HUES64 (cell line): ENCODE data around the gene ERC2.

Experiments used
- H3K27ac ChIP-seq: 2 replicates; pipeline ENCODE4 v1.7.0; 2013; ENCODE audit warnings: low read depth, low read length, inconsistent platforms
- H3K27me3 ChIP-seq: 2 replicates; pipeline ENCODE4 v1.6.1; 2013; ENCODE audit warnings: mild to moderate bottlenecking, low read length; ENCODE audit not compliant: insufficient read depth
- H3K36me3 ChIP-seq: 2 replicates; pipeline ENCODE4 v1.6.1; 2013; ENCODE audit warnings: mild to moderate bottlenecking, low read length; ENCODE audit not compliant: insufficient read depth
- H3K4me1 ChIP-seq: 2 replicates; pipeline ENCODE4 v1.6.1; 2013; ENCODE audit warnings: mild to moderate bottlenecking, low read length, moderate library complexity; ENCODE audit not compliant: insufficient read depth
- H3K4me3 ChIP-seq: 2 replicates; pipeline ENCODE4 v1.5.1; 2013; ENCODE audit warnings: mild to moderate bottlenecking, low read length, moderate library complexity
- H3K9ac ChIP-seq: 2 replicates; pipeline ENCODE4 v1.6.1; 2013; ENCODE audit warnings: mild to moderate bottlenecking, low read depth, low read length
- H3K9me3 ChIP-seq: 2 replicates; pipeline ENCODE4 v1.6.1; 2013; ENCODE audit warnings: low read depth, low read length; ENCODE audit not compliant: insufficient read depth
- WGBS: fragments of 150-250, 120-280 bp; methylation state at CpG from one replicate; pipeline ENCODE4 v1.1.7; 2013; ENCODE audit warnings: missing lambda C conversion rate; 5-methylcytosine and 5-hydroxymethylcytosine counted together

Gene ERC2

DNA sequence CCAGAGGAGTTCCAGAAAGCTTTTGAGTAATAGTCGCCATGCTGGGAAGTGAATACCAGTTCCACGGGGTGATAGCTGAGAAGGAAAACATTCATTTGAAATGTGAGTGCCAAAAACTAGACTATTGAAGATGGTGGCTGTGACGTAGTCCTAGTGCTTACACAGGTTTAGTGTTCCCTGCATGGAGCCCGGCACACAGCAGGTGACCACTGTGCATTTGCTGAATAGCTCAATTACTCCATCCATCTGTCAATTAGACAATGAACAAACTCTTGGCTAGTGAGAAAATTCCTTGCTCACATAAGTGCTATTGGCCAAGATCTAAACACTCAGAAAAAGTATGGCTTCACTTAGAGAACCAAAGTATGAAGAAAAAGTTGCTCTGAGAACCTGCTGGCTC, 533.0 kb downstream of the ERC2 start:
- Histone ChIP-seq H3K36me3 (no peaks in the 10 kb centered on the region), H3K27ac (no peak overlapping the region), H3K9me3 (no peaks in the 10 kb centered on the region), H3K27me3 (no peaks in the 10 kb centered on the region), H3K4me3 (no peak overlapping the region), H3K4me1 (no peaks in the 10 kb centered on the region), H3K9ac (no peak overlapping the region)
- WGBS: 89% methylated on average over 4 of the region's 4 CpGs

DNA sequence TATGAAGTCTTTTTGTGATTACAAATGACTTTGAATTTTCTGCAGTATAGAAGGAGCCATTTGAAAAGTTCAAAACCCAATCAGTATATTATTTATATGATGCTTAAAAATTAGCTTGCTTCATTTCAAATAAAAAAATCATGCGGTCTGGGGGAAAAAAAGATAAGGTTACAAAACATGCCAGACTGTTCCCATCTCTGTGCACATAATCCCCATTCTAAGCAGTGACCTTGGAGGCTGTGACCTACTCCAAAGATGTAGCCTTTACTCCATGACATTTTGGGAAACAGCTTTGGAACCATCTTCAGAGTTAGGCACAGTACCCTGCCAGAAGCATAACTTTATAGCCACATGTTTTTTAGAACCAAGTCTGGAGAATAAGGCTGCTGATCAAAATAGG, 533.5 kb downstream of the ERC2 start:
- Histone ChIP-seq H3K9ac (no peak overlapping the region), H3K9me3 (no peaks in the 10 kb centered on the region), H3K4me3 (no peak overlapping the region), H3K27ac (no peak overlapping the region), H3K4me1 (no peaks in the 10 kb centered on the region), H3K36me3 (no peaks in the 10 kb centered on the region), H3K27me3 (no peaks in the 10 kb centered on the region)
- WGBS: 100% methylated on average over 1 of the region's 1 CpG

DNA sequence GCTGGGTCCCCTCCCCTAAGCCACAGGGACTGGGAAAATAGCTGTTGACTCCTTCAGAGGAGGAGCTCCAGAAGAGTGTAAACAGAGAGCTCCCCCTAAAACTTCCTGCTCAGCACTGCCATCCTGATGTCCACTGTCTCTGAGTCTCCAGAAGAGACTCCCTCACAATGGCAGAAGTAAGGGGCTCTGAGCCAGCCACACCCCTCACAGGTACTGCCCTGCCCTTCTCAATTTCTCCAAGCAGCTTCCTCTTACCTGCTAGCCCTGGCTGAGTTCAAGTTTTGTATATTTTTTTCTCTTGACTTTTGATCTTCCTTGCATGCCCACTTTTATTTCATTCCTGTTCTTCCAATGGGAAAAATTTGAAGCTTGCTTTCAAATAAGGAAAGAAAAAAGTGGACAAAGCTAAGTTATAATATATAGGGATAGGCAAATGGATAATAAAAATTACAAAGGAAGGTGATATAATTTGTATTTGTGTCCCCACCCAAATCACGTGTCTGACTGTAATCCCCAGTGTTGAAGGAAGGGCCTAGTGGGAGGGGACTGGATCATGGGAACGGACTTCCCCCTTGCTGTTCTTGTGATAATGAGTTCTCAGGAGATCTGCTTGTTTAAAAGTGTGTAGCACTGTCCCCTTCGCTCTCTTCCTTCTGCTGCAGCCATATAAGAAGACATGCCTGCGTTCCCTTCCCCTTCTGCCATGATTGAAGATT, 539.0 kb downstream of the ERC2 start:
- Histone ChIP-seq H3K9me3 (no peaks in the 10 kb centered on the region), H3K36me3 (no peaks in the 10 kb centered on the region), H3K9ac (no peak overlapping the region), H3K4me1 (no peaks in the 10 kb centered on the region), H3K27me3 (no peaks in the 10 kb centered on the region), H3K27ac (no peak overlapping the region), H3K4me3 (no peak overlapping the region)
- WGBS: 94% methylated on average over 4 of the region's 4 CpGs

DNA sequence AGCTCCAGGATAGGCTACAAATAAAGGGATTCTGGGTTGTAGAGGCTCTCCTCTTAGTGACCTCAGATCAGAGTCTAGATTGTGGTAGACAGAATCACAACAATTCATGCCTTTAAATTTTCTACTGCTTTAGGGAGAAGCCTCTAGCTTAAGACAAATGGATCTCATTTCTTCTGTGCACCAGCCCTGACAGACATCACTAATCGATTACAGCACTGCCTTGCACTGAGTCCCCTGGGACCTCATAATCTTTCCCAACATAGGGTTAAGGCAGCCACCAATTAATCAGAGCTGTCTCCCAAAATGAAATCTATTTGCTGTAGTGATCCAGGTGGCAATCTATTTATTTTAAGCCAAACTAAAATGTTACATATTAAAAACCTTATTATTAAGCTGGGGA, 544.6 kb downstream of the ERC2 start:
- Histone ChIP-seq H3K27me3 (no peaks in the 10 kb centered on the region), H3K4me1 (0 out of 2 replicates have a peak, but pooled peaks cover 3% of the 10 kb centered on the region), H3K36me3 (no peaks in the 10 kb centered on the region), H3K4me3 (no peak overlapping the region), H3K9me3 (no peaks in the 10 kb centered on the region), H3K9ac (no peak overlapping the region), H3K27ac (no peak overlapping the region)
- WGBS: 95% methylated on average over 1 of the region's 1 CpG

DNA sequence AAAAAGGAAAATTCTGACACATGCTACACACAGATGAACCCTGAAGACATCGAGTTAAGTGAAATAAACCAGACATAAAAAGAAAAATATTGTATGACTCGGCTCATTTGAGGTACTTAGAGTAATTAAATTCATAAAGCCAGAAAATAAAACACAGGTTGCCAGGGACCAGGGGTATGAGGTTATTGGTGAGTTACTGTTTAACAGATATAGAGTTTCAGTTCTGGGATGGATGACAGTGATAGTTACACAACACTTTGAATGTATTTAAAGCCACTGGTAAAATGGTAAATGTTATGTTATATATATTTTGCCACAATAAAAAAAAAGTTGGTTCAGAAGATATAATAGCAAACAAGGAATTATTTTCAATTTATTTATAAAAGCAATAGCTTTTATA, 545.1 kb downstream of the ERC2 start:
- H3K4me3 ChIP-seq: no peak overlapping the region
- no peaks in the 10 kb centered on the region for H3K27me3 ChIP-seq
- 0 out of 2 replicates have a peak, but pooled peaks cover 3% of the 10 kb centered on the region for H3K4me1 ChIP-seq
- 96% methylated on average over 2 of the region's 2 CpGs for WGBS
- no peak overlapping the region for H3K27ac ChIP-seq
- H3K9me3 ChIP-seq: no peaks in the 10 kb centered on the region
- no peaks in the 10 kb centered on the region for H3K36me3 ChIP-seq
- H3K9ac ChIP-seq: no peak overlapping the region

DNA sequence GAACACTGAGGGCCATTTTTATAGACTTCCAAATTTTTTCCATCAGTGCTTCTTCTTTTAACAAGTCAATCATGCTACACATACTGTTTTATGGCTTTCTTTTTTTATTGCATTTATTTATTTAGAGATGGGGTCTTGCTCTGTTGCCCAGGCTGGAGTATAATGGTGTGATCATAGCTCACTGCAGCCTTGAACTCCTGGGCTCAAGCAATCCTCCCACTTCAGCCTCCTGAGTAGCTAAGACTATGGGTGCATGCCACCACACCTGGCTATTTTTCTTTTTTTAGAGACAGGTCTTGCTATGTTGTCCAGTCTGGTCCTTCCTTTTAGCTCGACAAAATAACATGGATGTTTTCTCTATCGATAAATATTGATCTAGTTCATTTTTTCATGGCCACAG, 555.4 kb downstream of the ERC2 start:
- Histone ChIP-seq H3K9me3 (no peaks in the 10 kb centered on the region), H3K4me1 (no peaks in the 10 kb centered on the region), H3K4me3 (no peak overlapping the region), H3K36me3 (no peaks in the 10 kb centered on the region), H3K9ac (no peak overlapping the region), H3K27me3 (no peaks in the 10 kb centered on the region), H3K27ac (no peak overlapping the region)
- 89% methylated on average over 1 of the region's 2 CpGs for WGBS

DNA sequence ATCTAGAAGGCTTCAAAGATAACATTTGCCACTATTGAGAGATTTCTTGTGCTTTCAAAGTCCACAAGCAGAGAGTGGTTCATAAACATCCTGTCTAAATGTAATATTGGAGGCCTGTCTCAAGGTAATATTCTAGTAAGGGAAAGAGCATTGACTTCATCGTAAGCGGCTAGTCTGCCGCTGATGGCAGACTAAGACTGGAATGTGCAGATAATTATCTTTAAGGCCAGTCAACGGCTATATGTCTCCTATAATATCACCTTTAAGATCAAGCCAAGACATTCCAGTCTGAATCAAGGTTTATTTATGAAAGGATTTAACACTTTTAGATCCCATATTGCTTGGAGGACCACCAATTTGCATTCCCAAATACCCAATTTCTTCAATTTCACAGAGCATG, 557.0 kb downstream of the ERC2 start:
- no peaks in the 10 kb centered on the region for H3K36me3 ChIP-seq
- H3K27me3 ChIP-seq: no peaks in the 10 kb centered on the region
- H3K4me1 ChIP-seq: no peaks in the 10 kb centered on the region
- no peak overlapping the region for H3K27ac ChIP-seq
- 92% methylated on average over 4 of the region's 4 CpGs for WGBS
- no peak overlapping the region for H3K9ac ChIP-seq
- no peak overlapping the region for H3K4me3 ChIP-seq
- H3K9me3 ChIP-seq: no peaks in the 10 kb centered on the region

DNA sequence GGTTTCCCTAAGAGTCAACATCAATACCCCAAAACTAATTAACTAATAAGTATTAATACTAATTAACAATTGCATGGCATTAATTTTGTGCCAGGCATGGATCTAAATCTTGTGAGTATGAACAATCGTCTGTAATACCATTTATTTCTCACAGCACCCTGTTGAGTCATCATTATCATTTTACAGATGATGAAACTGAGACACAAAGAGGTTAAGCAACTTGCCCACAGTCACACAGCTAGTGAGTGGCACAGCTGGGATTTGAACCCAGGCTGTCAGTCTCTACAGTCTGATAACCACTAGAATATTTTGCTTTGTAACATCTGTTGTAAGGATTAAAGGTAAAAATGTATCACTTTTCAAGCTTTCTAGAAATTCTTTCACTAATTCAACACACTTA, 557.7 kb downstream of the ERC2 start:
- Histone ChIP-seq H3K27ac (no peak overlapping the region), H3K9me3 (no peaks in the 10 kb centered on the region), H3K9ac (no peak overlapping the region), H3K4me3 (no peak overlapping the region), H3K27me3 (no peaks in the 10 kb centered on the region), H3K4me1 (no peaks in the 10 kb centered on the region), H3K36me3 (no peaks in the 10 kb centered on the region)
- 93% methylated on average over 1 of the region's 1 CpG for WGBS

DNA sequence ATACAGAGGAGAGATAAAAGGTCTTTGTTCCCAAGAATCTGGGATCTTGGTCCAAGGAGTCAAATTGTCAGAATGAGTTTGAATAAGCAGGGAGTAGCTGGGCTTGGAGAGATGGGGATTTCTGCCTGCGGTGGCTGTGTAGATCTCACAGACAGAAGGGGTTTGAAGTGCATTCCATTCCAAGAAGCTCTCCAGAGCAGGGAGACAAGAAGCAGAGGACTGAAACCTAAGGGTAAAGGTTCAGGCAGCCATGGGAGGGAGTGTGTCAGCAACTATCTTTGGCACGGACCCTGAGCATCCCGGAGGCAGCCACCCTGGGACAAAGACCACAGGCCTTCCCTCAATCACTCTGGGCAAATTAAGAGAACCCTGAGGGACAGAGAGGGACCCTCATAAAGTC, 558.9 kb downstream of the ERC2 start:
- no peaks in the 10 kb centered on the region for H3K36me3 ChIP-seq

DNA sequence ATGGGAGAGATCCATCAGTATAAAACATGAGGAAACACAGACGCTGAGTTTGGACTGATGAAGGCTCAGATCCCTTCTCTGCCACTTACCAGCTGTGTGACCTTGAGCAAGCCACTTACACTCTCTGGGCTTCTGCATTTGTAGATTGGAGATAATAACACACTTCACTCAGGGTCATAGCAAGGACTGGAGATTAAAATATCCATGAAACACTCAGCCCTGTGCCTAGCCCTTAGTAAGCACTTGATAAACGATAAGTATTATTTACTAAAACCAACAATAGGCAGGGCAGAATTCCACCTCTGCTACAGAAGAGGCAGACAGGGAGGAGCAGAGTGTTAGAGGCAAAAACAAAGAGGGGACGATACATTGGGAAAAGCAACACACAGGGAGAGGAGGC, 560.7 kb downstream of the ERC2 start:
- H3K27me3 ChIP-seq: no peaks in the 10 kb centered on the region
- H3K36me3 ChIP-seq: no peaks in the 10 kb centered on the region
- no peaks in the 10 kb centered on the region for H3K9me3 ChIP-seq
- H3K4me3 ChIP-seq: no peak overlapping the region
- 91% methylated on average over 3 of the region's 3 CpGs for WGBS
- H3K9ac ChIP-seq: no peak overlapping the region
- H3K27ac ChIP-seq: no peak overlapping the region
- H3K4me1 ChIP-seq: no peaks in the 10 kb centered on the region

More for the DNA sequence above, 558.9 kb downstream of the ERC2 start:
- no peaks in the 10 kb centered on the region for H3K27me3 ChIP-seq
- no peak overlapping the region for H3K9ac ChIP-seq
- no peak overlapping the region for H3K27ac ChIP-seq
- WGBS: 93% methylated on average over 3 of the region's 3 CpGs
- no peaks in the 10 kb centered on the region for H3K4me1 ChIP-seq
- no peak overlapping the region for H3K4me3 ChIP-seq
- no peaks in the 10 kb centered on the region for H3K9me3 ChIP-seq

DNA sequence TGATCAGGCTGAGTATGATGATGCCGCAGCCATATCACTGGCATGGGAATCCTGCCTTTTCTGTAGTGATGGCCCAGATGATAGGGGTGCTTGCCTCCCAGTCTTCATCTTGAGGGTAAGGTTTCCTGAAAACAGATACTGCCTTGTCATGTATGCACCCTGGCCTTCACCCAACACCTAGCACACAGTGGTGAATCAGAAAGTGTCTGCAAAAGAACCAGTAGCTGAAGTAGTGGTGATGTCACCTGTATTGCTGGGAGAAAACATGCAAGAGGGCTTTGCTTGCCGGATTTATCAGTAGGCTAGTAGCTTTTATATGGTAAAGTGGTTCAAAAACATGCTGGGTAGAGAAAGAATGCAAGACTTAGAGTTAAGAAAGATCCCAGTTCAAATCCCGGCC, 561.4 kb downstream of the ERC2 start:
- no peaks in the 10 kb centered on the region for H3K4me1 ChIP-seq
- no peaks in the 10 kb centered on the region for H3K36me3 ChIP-seq
- no peaks in the 10 kb centered on the region for H3K27me3 ChIP-seq
- H3K4me3 ChIP-seq: no peak overlapping the region
- 89% methylated on average over 3 of the region's 3 CpGs for WGBS
- no peak overlapping the region for H3K27ac ChIP-seq
- H3K9ac ChIP-seq: no peak overlapping the region
- H3K9me3 ChIP-seq: no peaks in the 10 kb centered on the region

DNA sequence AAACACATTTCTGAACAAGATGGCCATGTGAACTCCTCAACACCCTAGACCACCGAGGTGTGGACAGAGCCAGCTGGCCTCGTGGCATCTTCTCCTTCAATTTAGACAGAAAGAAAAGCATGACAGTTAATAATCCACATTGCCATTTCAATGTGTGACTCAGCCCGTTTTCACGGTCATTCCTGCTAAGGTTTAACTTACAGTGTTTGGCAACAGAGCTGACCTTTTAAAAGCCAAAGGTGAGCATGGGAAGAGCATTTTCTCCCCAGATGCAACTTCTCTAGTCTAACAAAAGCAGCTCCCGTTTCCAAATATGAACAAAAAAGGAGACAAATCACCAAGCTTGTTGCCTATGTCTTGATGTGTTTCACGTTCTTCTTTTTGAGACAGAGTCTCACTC, 563.6 kb downstream of the ERC2 start:
- Histone ChIP-seq H3K36me3 (no peaks in the 10 kb centered on the region), H3K4me3 (no peak overlapping the region), H3K9me3 (no peaks in the 10 kb centered on the region), H3K4me1 (no peaks in the 10 kb centered on the region), H3K27ac (no peak overlapping the region), H3K9ac (no peak overlapping the region), H3K27me3 (no peaks in the 10 kb centered on the region)
- WGBS: 92% methylated on average over 6 of the region's 6 CpGs
